GM19193 (cell line): ENCODE measurements around the gene HEY2.

Experiments
- POLR2A ChIP-seq: IDR thresholded peaks from 4 replicates; pipeline ENCODE4 v1.6.1; 2011; ENCODE audit not compliant: insufficient read depth, insufficient read length; ENCODE audit errors: extremely low read depth

HEY2 gene

DNA sequence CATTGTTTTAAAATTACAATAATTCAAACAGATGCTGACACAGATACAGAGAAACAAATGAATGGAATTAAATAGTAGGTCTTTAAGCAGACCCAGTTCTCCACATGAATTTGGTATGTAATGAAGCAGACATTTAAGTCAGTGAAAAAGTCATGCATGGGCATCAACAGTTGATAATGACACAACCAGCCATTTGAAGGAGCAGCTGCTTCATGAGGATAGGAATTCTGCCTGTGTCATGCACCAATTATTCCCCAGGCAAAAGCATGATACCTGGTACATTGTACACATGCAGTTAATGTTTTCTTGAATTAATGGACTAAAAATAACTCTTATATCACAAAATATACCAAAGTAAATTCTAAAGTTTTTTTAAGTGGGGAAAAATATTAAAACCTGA is 11.2 kb upstream of the HEY2 start:
- TF ChIP-seq POLR2A = no peak

DNA sequence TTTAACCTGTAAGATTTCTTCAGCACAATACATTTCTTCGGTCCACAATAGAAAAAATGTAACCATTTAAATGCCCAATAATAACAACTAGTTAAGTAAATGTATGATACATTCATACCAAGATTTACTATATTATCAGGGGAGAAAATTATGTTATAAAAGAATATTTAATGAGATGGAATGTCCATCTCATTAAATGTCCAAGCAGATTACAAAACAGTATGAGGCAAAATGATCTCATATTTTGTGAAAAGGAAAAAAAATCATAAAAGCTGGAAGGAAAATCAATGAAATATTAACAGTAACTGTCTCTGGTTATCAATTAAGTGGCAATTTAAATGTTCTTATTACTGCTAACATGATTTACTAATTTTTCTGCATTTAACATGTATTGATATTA is 10.1 kb upstream of the HEY2 start:
- no peak for TF ChIP-seq POLR2A

DNA sequence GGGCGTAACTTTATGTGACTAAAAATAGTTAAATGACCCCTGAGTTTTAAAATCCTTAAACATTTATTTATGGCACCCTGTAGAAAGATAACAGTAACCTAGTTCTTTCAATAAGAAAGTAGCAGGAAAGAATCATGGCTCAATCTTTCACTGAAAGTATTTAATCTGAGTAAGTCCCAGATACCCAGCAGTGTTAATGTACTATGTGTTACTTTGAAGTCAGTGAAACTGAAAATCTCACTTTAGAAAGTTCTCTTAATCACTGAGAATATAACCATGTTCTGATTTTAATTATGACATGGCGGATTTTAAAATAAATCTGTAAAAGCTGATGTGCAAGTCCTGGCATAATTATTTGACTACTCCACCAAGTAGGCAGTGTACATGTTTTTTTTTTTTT is 8.1 kb upstream of the HEY2 start:
- no peak for TF ChIP-seq POLR2A

DNA sequence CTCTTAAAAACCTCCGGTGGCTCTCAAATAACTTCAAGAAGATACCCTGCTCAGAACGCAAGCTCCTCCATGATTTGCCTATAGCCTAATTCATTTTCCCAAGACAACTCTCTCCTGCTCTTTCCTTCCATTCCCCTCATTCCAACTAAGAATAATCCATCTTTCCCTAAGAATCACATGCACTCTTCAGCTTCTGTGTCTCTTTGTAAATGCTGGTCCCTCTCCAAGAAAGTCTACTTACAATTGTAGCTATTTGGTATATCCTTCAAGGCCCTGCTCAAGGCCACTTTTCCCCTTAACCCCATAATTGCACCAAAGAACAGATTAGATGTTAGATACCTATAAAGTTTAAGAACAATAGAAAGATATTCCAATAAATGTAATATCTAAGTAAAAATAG is 7.4 kb upstream of the HEY2 start:
- no peak for TF ChIP-seq POLR2A

DNA sequence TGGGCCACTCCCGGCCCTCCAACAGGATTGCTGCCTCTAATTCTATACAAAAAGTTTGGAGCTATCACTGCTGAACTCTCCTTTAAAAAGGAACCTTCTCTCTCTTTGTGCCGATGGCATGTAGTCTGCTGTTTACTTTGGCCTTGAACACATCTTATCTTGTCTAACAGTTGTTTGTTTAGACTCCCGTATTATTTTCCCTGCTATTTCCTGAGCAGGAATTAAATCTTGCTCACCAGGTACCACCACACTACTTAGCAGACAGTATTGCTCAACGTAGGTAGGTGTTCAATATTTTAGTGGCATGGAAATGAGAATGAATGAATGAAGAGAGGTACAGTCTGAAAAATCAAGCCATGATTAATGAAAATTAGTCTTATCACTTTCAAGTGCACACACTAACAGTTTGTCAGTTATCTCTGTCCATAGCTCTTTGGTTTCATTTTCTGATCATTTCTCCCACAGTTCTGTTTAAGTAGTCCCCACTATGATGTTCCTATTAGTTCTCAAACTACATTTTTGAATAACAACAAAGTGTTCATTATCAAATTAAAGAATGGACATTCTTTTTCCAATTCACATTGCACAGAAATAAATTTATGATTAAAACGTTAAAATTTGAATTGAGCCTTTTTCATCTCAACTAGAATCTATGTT is 6.8 kb upstream of the HEY2 start:
- no peak for TF ChIP-seq POLR2A

DNA sequence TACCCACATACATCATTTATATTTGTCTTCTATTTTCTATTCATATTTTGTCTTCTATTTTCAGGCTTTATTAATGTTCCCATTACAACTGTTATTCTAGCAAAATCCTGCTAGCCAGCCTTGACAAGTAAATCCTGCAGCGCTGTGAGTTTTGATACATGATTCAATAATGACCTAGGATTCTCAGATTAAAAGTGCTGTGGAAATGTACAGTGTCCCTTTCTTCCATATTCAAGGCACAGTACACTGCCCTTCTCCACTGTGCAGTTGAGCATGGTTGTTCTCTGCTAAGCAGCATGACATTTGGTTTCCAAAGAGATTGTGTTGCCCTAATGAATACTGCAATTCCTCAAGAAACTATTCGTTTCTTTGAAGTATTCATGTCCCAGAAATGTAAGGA is 5.8 kb upstream of the HEY2 start:
- no peak for TF ChIP-seq POLR2A

DNA sequence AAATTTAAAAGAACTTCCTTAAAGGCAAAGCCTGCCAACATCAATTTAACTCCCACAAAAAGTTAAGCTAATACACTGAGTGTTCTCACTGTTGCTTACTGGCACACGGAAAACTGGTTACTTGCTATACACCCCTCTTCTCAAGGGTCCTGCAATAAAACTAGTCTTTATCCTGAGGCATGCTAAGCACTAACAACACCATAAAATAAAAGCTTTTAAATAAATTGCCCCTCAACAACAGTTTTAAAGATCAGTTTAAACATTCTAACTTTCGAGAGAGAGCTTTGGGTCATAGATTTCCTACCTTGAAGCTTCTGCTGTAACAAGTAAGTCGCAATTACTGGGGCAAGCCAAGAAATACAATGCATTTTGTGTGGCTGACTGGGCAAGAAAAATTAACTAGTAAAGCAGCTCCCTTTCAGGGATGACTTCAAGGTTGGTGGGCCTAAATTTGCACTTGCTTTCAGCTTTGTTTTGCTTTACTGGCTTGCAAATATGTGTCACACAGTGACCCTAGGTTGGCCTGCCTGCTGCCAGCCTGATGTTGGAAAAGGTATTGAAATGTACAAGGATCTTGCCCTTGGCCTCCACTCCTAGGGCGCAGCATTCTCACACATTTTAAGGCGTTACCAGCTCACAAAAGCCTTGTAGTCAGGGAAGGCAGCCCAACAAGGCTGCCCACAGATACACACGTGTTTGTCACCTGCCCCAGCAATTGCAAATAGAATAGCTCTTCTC is 4.0 kb upstream of the HEY2 start:
- TF ChIP-seq POLR2A = no peak

DNA sequence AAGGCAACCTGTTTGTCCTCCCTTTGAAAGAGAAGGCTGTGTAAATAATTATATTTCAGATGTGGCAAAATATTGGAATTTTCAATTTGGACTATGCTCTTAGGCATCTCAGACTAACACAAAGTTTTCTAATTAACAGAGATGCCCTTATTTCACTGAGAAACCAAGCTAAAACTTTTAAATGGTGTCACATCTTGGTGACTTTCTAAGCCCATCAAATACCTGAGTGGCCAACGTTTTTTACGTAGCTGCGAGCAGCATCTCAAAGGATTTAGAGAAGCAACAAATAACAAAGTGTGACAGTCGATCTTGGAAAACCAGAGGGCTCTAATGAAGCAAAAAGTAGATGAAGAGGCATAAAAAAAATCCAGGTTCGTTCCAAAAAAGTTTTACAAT is 3.4 kb upstream of the HEY2 start:
- TF ChIP-seq POLR2A = no peak

DNA sequence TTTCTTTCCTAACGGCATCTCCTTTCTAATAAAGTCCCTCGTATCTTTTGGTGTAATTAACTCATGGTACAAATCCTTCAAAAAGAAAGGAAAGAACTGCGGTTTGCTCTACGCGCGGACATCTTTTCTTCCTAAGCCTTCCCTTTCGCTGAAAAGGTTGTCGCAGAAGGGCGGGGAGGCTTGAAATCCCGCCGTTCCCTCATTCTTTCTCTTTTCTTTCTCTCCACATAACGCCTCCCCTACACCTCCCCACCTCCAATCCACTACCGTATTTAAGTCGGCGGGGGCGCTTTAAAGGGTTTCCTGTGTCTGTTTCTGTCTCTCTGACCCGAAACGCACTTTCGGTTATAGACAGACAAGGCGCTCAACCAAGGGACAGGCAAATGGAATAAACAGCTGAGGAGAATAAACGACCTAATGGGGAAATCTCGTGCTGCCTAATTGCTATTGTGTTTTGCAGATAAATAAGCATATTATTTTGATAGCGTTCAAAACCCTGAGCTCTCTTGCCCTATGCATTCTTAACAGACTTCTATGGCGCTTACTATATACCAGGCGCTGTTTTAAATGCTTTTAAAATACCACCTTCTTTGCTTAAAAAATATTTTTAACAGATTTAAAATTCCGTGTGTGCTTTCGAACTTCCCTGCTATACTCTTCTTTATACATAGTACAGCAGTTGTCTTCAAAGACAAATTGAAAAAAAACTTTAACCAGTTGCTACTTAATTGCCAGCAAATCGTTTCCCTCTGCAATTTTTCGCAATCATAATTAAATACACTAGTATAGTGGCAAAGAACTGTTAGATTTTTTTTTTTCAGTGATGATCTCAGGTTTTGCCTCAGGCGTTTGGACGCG is 2.5 kb upstream of the HEY2 start:
- no peak for TF ChIP-seq POLR2A

DNA sequence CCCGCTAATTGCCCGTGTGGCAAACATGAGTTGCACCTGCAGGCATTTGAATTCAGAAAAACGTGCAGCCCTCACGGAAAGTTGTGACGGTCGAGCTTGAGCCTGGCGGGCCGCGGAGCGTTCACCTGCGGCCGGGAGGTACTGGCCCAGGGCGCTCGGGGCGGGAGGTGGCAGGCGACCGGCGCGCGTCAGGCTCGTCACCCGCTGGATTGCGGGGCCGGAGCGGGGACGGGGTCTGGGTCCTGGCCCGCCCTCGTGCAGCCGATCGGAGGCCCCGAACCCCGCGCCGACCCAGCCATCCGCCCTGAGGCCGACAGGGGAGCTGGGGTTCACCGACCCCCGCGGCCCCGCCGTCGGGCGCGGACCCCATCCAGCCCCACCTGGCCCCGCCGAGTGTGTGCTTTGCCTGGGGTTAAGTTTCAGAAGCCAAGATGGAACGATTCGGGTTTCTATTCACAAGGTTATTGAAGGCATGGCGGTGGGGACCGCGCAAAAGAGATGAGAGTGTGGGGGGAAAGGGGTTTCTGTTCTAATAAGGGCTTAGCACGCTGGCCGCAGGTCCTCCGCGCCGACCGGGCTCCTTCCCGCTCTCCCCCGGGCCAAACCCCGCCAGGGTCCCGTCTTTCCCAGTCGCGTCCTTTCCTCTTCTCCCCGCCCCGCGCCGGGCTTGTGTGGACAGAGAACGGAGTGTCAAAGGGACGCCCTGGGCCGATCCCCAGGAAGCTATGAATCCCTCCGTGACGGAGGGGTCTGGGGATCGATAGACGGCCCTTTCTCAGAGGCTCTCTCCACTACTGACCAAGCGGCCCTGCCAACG is 1.6 kb upstream of the HEY2 start:
- no peak for TF ChIP-seq POLR2A

DNA sequence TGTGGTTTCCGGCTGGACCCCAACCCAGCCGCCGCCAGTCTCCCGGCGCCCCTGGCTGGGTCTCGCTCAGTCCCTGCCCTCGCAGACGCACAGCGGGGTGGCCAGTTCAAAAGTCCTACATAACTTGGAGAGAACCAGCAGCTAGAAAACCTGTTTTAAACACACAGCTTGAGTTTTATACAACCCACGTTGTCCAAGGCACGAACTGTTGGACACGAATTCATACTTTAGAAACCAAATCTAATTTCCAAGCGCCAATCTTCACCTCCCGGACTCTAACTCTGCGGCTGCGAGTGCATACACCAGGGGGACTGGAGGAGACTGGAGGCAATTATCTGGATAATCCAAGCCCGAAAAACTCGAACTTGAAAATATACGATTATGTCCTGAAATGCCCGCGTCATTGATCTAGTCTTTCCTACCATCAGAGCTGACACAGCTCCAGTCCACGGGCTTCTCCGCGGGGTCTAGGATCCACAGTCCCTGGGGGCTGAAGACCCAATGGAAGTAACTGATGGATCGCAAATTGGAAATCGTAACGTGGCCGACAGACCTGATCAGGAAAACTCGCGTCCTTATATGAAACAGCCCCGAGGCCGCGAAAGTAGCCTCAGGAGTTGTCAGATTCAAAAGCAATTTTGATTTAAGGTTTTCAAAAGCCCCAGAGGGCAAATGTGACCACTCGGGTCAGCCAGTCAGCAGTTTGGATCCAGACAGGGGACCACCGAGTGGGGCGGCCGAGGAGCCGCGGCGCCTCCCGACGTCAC is 843 bp upstream of the HEY2 start:
- no peak for TF ChIP-seq POLR2A

DNA sequence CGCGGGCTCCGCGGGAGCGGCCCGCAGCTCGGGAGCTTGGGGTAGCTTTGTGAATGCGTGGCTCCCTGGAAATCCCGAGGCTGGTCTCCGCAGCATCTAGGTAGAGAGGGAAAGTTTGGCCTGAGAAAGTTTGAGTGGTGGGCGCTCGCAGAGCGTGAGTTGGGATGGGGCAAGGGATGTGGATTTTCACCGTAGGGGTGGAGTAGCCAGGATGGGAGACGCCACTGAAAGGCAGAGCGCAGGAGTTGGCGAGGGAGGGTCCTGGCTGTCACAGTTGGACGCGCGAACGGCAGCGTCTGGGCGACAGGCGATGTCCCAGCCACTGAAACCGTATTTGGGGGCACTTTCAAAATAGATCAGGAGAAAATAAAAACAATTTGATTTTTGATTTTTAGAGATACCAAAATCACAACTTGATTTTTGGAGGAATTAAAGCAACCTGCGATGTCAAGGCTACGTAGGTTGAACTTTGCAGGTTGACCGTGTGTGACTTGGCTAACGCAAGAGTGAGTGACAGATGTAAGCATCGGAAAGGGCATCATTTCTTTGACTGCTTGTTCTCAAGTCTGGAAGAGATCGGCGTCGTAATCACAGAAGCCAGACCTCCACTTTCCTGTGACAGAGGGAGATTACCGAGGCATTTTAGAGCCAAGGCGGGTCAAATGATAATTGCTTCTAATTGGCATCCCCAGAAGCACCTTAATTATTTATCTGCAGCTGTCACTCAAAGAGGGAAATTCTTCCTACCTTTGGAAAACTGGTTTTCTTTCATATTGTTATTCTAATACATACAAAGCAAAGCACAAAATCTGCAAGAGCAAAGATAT is 646 bp downstream of the HEY2 start:
- no peak for TF ChIP-seq POLR2A

DNA sequence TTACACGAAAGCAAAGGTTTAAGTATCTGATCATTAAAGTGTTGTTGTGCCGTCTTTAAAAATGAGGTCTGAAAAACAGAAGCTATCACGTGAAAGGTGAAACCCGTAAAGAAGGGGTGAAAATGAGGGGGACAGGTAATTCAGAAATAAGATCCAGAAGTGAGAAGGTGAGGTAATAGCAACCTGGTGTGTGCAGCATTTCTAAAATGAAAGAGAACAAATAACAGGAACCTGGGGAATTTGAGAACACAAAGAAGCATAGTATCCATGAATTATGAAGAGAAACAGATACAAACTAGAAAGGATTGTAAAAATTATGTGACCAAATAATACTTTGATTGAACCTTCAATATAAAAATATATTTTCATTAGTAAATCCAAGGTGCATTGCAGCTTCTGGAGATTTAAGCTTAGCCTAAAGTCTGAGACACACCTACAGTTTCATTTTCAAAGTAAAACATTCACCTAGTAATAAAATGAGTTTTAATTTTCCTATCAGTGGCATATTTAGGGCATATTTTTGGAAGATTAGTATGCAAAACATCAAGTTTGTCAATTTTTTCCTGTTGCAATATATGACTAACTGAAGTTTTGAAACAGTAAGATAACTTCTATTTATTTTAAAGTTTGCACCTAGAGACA is 1.4 kb downstream of the HEY2 start:
- TF ChIP-seq POLR2A = no peak
